K562 (cell line): Measurements from ENCODE around the gene CNNM3. TPM values are rescaled to one million over a fixed set of nuclear protein-coding genes. Genes with fewer than 3 reads are reported as not detected.

Source experiments
- ARID1B ChIP-seq: fragments of 450-650 bp; IDR thresholded peaks from 2 replicates; pipeline ENCODE4 v1.6.1; 2016; ENCODE audit warnings: antibody characterized with exemption, mild to moderate bottlenecking, inconsistent platforms
- ATF7 ChIP-seq: fragments of 450-650 bp; IDR thresholded peaks from 2 replicates; pipeline ENCODE4 v1.7.1; 2014; ENCODE audit warnings: mild to moderate bottlenecking, moderate library complexity
- BHLHE40 ChIP-seq: IDR thresholded peaks from 2 replicates; pipeline ENCODE4 v1.6.1; 2011; ENCODE audit warnings: low read length, improper control_type of control experiment
- CBFB ChIP-seq: sonication (generic); formaldehyde crosslinking; IDR thresholded peaks from 2 replicates; pipeline ENCODE4 v1.4.0; 2020; ENCODE audit warnings: mild to moderate bottlenecking, missing genetic modification reagents
- CREM ChIP-seq: IDR thresholded peaks from 2 replicates; pipeline ENCODE4 v1.6.1; 2014; ENCODE audit warnings: antibody characterized with exemption, low read depth
- DPF2 ChIP-seq: fragments of 450-650 bp; IDR thresholded peaks from 2 replicates; pipeline ENCODE4 v1.6.1; 2016
- EGR1 ChIP-seq: fragments of 450-650 bp; conservative IDR thresholded peaks from 2 replicates; pipeline ENCODE4 v1.6.1; 2017; ENCODE audit warnings: mild to moderate bottlenecking
- FOXK2 ChIP-seq, 2 experiments: fragments of 450-650 bp; IDR thresholded peaks in 1 of 2; conservative IDR thresholded peaks in 1 of 2; 2 replicates each; pipeline ENCODE4 v1.6.1; 2016; ENCODE audit warnings: low read depth in 2 of 2, mild to moderate bottlenecking in 1 of 2
- HDAC1 ChIP-seq, 2 experiments: fragments of 450-650 bp; IDR thresholded peaks; 2 replicates each; pipeline ENCODE4 v1.6.1; 2016 to 2017; ENCODE audit warnings: inconsistent platforms in 1 of 2, mild to moderate bottlenecking in 1 of 2, moderate library complexity in 1 of 2
- HNRNPLL ChIP-seq: fragments of 200-400 bp; formaldehyde crosslinking; IDR thresholded peaks from 2 replicates; pipeline ENCODE4 v1.6.1; 2017; ENCODE audit warnings: low read length, low read depth, mild to moderate bottlenecking; ENCODE audit not compliant: poor library complexity, severe bottlenecking
- JUN ChIP-seq, 2 experiments: sonication (generic) in 1 of 2; formaldehyde crosslinking in 1 of 2; IDR thresholded peaks; 2 replicates each; pipeline versions ENCODE4 v1.6.1 to v1.8.0; 2012 to 2022; ENCODE audit warnings: borderline replicate concordance in 2 of 2, mild to moderate bottlenecking in 2 of 2, improper control_type of control experiment in 1 of 2, low read depth in 1 of 2, low read length in 1 of 2, missing genetic modification reagents in 1 of 2
- JUND ChIP-seq, 2 experiments: IDR thresholded peaks; 2 replicates in 1 of 2; 3 replicates in 1 of 2; pipeline ENCODE4 v1.6.1; 2011; ENCODE audit warnings: borderline replicate concordance in 2 of 2, low read depth in 2 of 2, low read length in 2 of 2, improper control_type of control experiment in 1 of 2, missing biosample characterization in 1 of 2, missing genetic modification characterization in 1 of 2, missing genetic modification reagents in 1 of 2
- KDM1A ChIP-seq, 2 experiments: fragments of 450-650 bp; IDR thresholded peaks; 2 replicates each; pipeline ENCODE4 v1.6.1; 2016; ENCODE audit warnings: mild to moderate bottlenecking in 2 of 2
- KLF6 ChIP-seq: fragments of 250-450 bp; sonication (Bioruptor Pico); IDR thresholded peaks from 2 replicates; pipeline ENCODE4 v1.4.0; 2020; ENCODE audit warnings: mild to moderate bottlenecking, moderate library complexity, borderline replicate concordance
- NCOR1 ChIP-seq: fragments of 450-650 bp; IDR thresholded peaks from 2 replicates; pipeline ENCODE4 v1.6.1; 2016; ENCODE audit warnings: mild to moderate bottlenecking, moderate library complexity
- NFIC ChIP-seq: fragments of 450-650 bp; IDR thresholded peaks from 2 replicates; pipeline ENCODE4 v1.6.1; 2017; ENCODE audit warnings: mild to moderate bottlenecking, inconsistent platforms
- SMARCA4 ChIP-seq: fragments of 450-650 bp; IDR thresholded peaks from 2 replicates; pipeline ENCODE4 v1.6.1; 2016
- SMARCE1 ChIP-seq: fragments of 450-650 bp; IDR thresholded peaks from 2 replicates; pipeline ENCODE4 v1.7.1; 2016; ENCODE audit warnings: mild to moderate bottlenecking
- TEAD4 ChIP-seq, 2 experiments: sonication (generic) in 1 of 2; formaldehyde crosslinking in 1 of 2; IDR thresholded peaks; 2 replicates each; pipeline versions ENCODE4 v1.6.1 to v1.8.0; 2012 to 2022; ENCODE audit warnings: borderline replicate concordance in 1 of 2, inconsistent platforms in 1 of 2, low read length in 1 of 2, mild to moderate bottlenecking in 1 of 2, missing genetic modification reagents in 1 of 2
- ZNF586 ChIP-seq: fragments of 450-650 bp; formaldehyde crosslinking; conservative IDR thresholded peaks from 2 replicates; pipeline ENCODE4 v1.4.0; 2020; ENCODE audit warnings: mild to moderate bottlenecking, moderate library complexity
- polyA plus RNA-seq, 8 experiments: library from polyadenylated mRNA; depleted of rRNA in 4 of 8; stranded (reverse) in 5 of 8; unstranded in 3 of 8; fragments of >200 nt; fragmentation: Nextera tagmentation in 2 of 8; fragmentation: Illumina TruSeq in 1 of 8; extraction: Ambion mirVana in 2 of 8; extraction: Trizol in 1 of 8; gene quantifications; 2 replicates each; pipeline versions ENCODE4 v1.2.1 to v1.2.3, GENCODE V29; 2011 to 2014; ENCODE audit warnings: inconsistent platforms in 1 of 8, missing spikeins in 1 of 8
- total RNA-seq, 7 experiments: library from RNA; depleted of rRNA in 6 of 7; stranded (reverse); fragments of >200 nt in 6 of 7; fragmentation: Illumina TruSeq in 2 of 7; extraction: Trizol in 2 of 7; gene quantifications; 2 replicates each; pipeline versions ENCODE4 v1.2.1 to v1.2.3, GENCODE V29; 2011 to 2021; ENCODE audit warnings: low replicate concordance in 1 of 7
- TF ChIP-seq, protein P1 (sequence below), 2 experiments: fragments of 150-350 bp in 1 of 2; IDR thresholded peaks; 2 replicates each; pipeline ENCODE4 v1.6.1; 2012 to 2016; ENCODE audit warnings: low read depth in 2 of 2, low read length in 2 of 2, mild to moderate bottlenecking in 1 of 2, moderate library complexity in 1 of 2

Gene CNNM3
- total and polyA plus RNA-seq, 9 of the 15 experiments (the other 6 are each of a cell fraction or from before 2014, with no cell fraction given): 1.4 to 16.9 (median 6.5) TPM

DNA sequence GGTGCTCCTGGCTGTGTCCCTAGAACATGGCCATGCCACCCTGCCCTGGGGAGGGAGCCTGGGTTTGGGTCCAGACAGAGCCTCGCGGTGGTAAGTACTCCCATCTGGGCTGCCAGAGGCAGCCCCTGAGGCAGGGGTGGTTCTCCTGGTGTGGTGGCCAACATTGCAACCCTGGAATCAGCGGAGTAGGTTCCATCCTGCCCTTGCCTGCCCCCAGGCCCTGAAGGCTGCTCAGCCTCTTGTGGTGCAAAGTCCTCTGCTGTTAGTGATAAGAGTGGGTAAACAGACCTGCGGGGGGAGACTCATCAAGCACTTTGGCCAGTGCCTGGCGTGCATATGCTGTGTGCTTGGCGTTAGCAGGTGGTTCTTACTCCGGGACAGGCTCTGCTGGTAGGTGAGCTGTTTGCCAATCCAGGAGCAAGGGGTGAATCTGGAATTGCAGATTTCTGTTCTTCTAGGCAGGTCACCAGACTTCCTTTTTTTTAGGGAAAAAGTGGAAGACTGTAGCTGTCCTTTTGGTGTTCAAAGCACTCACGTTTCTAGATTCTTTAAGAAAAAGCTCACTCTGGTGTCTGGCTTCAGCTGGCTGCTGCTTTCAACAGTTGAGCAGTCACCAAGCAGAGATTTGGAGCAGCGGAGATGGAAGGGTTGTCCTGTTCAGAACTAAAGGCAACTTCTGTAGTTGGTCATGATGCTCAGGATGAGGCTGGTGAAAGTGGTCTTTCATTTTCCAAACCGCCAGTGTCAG is 3.2 kb downstream of the CNNM3 start (continued):
- peak; percentile 33; the same call in 1 of the 2 replicates for TF ChIP-seq JUND (IDR thresholded peaks at IDR 0.05; ENCODE audit: borderline replicate concordance, low read depth, low read length)
- TF ChIP-seq JUND (tag; IDR thresholded peaks at IDR 0.05; ENCODE audit: borderline replicate concordance, low read depth, low read length): no peak
- TF ChIP-seq FOXK2 (conservative IDR thresholded peaks at IDR 0.05 in 1 of 2, IDR thresholded peaks at IDR 0.05 in 1 of 2; ENCODE audit: low read depth in 2 of 2): peak in 1 of 2 experiments; percentile 40; a peak in 1 of 4 replicates
- peak in 1 of 2 experiments; percentile 56; a peak in 2 of 4 replicates for TF ChIP-seq KDM1A (IDR thresholded peaks at IDR 0.05)
- 0 out of 2 replicates have a peak, but pooled peaks have one; percentile 15 for TF ChIP-seq CBFB (CRISPR knock-in tag)
- no peak for TF ChIP-seq KLF6 (CRISPR knock-in tag)
- peak; percentile 52; the same call in 1 of the 2 replicates for TF ChIP-seq SMARCE1
- peak; percentile 82 for TF ChIP-seq ARID1B
- peak; percentile 70 for TF ChIP-seq SMARCA4
- TF ChIP-seq NFIC: peak; percentile 30; the same call in 1 of the 2 replicates
- TF ChIP-seq TEAD4 (IDR thresholded peaks at IDR 0.05; ENCODE audit: low read length): peak; percentile 32; the same call in 1 of the 2 replicates
- no peak for TF ChIP-seq TEAD4 (CRISPR knock-in tag; IDR thresholded peaks at IDR 0.05; ENCODE audit: borderline replicate concordance)
- TF ChIP-seq NCOR1: peak; percentile 62
- peak; percentile 75 for TF ChIP-seq DPF2
- TF ChIP-seq HNRNPLL: no peak
- TF ChIP-seq CREM: 0 out of 2 replicates have a peak, but pooled peaks have one; percentile 36
- TF ChIP-seq ZNF586: no peak
- TF ChIP-seq ATF7: no peak
- peak; percentile 39; the same call in 1 of the 2 replicates for TF ChIP-seq BHLHE40
- TF ChIP-seq, protein P1, sequence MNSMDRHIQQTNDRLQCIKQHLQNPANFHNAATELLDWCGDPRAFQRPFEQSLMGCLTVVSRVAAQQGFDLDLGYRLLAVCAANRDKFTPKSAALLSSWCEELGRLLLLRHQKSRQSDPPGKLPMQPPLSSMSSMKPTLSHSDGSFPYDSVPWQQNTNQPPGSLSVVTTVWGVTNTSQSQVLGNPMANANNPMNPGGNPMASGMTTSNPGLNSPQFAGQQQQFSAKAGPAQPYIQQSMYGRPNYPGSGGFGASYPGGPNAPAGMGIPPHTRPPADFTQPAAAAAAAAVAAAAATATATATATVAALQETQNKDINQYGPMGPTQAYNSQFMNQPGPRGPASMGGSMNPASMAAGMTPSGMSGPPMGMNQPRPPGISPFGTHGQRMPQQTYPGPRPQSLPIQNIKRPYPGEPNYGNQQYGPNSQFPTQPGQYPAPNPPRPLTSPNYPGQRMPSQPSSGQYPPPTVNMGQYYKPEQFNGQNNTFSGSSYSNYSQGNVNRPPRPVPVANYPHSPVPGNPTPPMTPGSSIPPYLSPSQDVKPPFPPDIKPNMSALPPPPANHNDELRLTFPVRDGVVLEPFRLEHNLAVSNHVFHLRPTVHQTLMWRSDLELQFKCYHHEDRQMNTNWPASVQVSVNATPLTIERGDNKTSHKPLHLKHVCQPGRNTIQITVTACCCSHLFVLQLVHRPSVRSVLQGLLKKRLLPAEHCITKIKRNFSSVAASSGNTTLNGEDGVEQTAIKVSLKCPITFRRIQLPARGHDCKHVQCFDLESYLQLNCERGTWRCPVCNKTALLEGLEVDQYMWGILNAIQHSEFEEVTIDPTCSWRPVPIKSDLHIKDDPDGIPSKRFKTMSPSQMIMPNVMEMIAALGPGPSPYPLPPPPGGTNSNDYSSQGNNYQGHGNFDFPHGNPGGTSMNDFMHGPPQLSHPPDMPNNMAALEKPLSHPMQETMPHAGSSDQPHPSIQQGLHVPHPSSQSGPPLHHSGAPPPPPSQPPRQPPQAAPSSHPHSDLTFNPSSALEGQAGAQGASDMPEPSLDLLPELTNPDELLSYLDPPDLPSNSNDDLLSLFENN (IDR thresholded peaks at IDR 0.05; ENCODE audit: low read depth in 2 of 2, low read length in 2 of 2): 0 out of 4 replicates have a peak, but pooled peaks of 1 of the 2 experiments have one; percentile 48
- TF ChIP-seq JUN (IDR thresholded peaks at IDR 0.05; ENCODE audit: borderline replicate concordance, low read depth, low read length): no peak
- TF ChIP-seq JUN (CRISPR knock-in tag; IDR thresholded peaks at IDR 0.05; ENCODE audit: borderline replicate concordance): no peak
- TF ChIP-seq EGR1: no peak
- TF ChIP-seq HDAC1 (IDR thresholded peaks at IDR 0.05): peak in 1 of 2 experiments; percentile 63; a peak in 2 of 4 replicates
